Trophoblast cell (in vitro differentiated cells and primary cell): Measurements from ENCODE around the gene CACNB2.

ENCODE experiments used
- DNase-seq, 2 donors: peaks; one replicate each; pipeline ENCODE4 v3.0.0-alpha.2; 2016
- H2AFZ ChIP-seq: 2 replicates; pipeline ENCODE4 v1.6.1; 2013; ENCODE audit warnings: low read length, moderate library complexity, mild to moderate bottlenecking; ENCODE audit not compliant: insufficient read depth, poor library complexity
- H2AK5ac ChIP-seq: 2 replicates; pipeline ENCODE4 v1.6.1; 2013; ENCODE audit warnings: mild to moderate bottlenecking, low read length
- H2BK120ac ChIP-seq: 2 replicates; pipeline ENCODE4 v1.6.1; 2013; ENCODE audit warnings: low read length, mild to moderate bottlenecking, moderate library complexity; ENCODE audit not compliant: insufficient read depth, poor library complexity
- H2BK12ac ChIP-seq: 2 replicates; pipeline ENCODE4 v1.6.1; 2013; ENCODE audit warnings: mild to moderate bottlenecking, low read length, moderate library complexity
- H2BK5ac ChIP-seq: 2 replicates; pipeline ENCODE4 v1.6.1; 2013; ENCODE audit warnings: low read length, low read depth, moderate library complexity, mild to moderate bottlenecking; ENCODE audit not compliant: poor library complexity
- H3K14ac ChIP-seq: 2 replicates; pipeline ENCODE4 v1.6.1; 2013; ENCODE audit warnings: mild to moderate bottlenecking, low read length
- H3K18ac ChIP-seq: 2 replicates; pipeline ENCODE4 v1.6.1; 2013; ENCODE audit warnings: mild to moderate bottlenecking, low read length
- H3K23ac ChIP-seq: 2 replicates; pipeline ENCODE4 v1.6.1; 2013; ENCODE audit warnings: low read length
- H3K27ac ChIP-seq: 2 replicates; pipeline ENCODE4 v1.5.1; 2013; ENCODE audit warnings: low read depth, mild to moderate bottlenecking, inconsistent platforms, low read length, moderate library complexity
- H3K27me3 ChIP-seq: 2 replicates; pipeline ENCODE4 v1.6.1; 2013; ENCODE audit warnings: inconsistent platforms, mild to moderate bottlenecking, low read length, moderate library complexity; ENCODE audit not compliant: insufficient read depth
- H3K36me3 ChIP-seq, 2 experiments: 1 replicate in 1 of 2; 2 replicates in 1 of 2; pipeline ENCODE4 v1.6.1; 2013; ENCODE audit warnings: low read length in 2 of 2, mild to moderate bottlenecking in 2 of 2, moderate library complexity in 1 of 2; ENCODE audit not compliant: insufficient read depth in 2 of 2, control insufficient read depth in 1 of 2
- H3K4ac ChIP-seq: 2 replicates; pipeline ENCODE4 v1.6.1; 2013; ENCODE audit warnings: low read depth, mild to moderate bottlenecking, low read length, moderate library complexity
- H3K4me1 ChIP-seq, 2 experiments: 1 replicate in 1 of 2; 2 replicates in 1 of 2; pipeline ENCODE4 v1.6.1; 2013; ENCODE audit warnings: low read length in 2 of 2, mild to moderate bottlenecking in 2 of 2, moderate library complexity in 1 of 2; ENCODE audit not compliant: insufficient read depth in 2 of 2, control insufficient read depth in 1 of 2
- H3K4me2 ChIP-seq: 2 replicates; pipeline ENCODE4 v1.6.1; 2013; ENCODE audit warnings: inconsistent platforms, mild to moderate bottlenecking, low read length, moderate library complexity
- H3K4me3 ChIP-seq: 2 replicates; pipeline ENCODE4 v1.5.1; 2013; ENCODE audit warnings: mild to moderate bottlenecking, low read depth, low read length, inconsistent platforms
- H3K79me1 ChIP-seq: one replicate; pipeline ENCODE4 v1.6.1; 2013; ENCODE audit warnings: low read length
- H3K79me2 ChIP-seq: 2 replicates; pipeline ENCODE4 v1.6.1; 2013; ENCODE audit warnings: low read length, mild to moderate bottlenecking; ENCODE audit not compliant: control insufficient read depth, insufficient read depth, poor library complexity
- H3K9ac ChIP-seq: 2 replicates; pipeline ENCODE4 v1.6.1; 2013; ENCODE audit warnings: mild to moderate bottlenecking, low read length
- H3K9me3 ChIP-seq: 2 replicates; pipeline ENCODE4 v1.6.1; 2013; ENCODE audit warnings: low read depth, mild to moderate bottlenecking, control low read depth, inconsistent platforms, low read length; ENCODE audit not compliant: insufficient read depth
- H4K12ac ChIP-seq: 2 replicates; pipeline ENCODE4 v1.6.1; 2013; ENCODE audit warnings: low read depth, mild to moderate bottlenecking, low read length, moderate library complexity
- H4K8ac ChIP-seq: 2 replicates; pipeline ENCODE4 v1.6.1; 2013; ENCODE audit warnings: low read depth, mild to moderate bottlenecking, low read length, moderate library complexity
- H4K91ac ChIP-seq: one replicate; pipeline ENCODE4 v1.6.1; 2013; ENCODE audit warnings: low read depth, mild to moderate bottlenecking, low read length, moderate library complexity
- WGBS: extraction: QIAGEN DNeasy Blood & Tissue Kit; methylation state at CpG from one replicate; pipeline ENCODE4 v1.1.7; 2013; ENCODE audit warnings: missing lambda C conversion rate; ENCODE audit not compliant: insufficient read length, insufficient coverage; ENCODE audit errors: extremely low coverage; 5-methylcytosine and 5-hydroxymethylcytosine counted together

CACNB2 gene

GRCh38 chr10:18195060-18195799, 55.0 kb downstream of the CACNB2 start:
- H3K36me3 ChIP-seq = no peaks in the 10 kb centered on the region
- no peak overlapping the region for H3K14ac ChIP-seq
- no peak overlapping the region for H4K12ac ChIP-seq
- no peaks in the 10 kb centered on the region for H3K79me1 ChIP-seq
- no peak overlapping the region for H3K18ac ChIP-seq
- no peak overlapping the region for H3K4me2 ChIP-seq
- H3K4me3 ChIP-seq = no peak overlapping the region
- no peak overlapping the region for H4K91ac ChIP-seq
- H3K4ac ChIP-seq = no peak overlapping the region
- no peak overlapping the region for H3K27ac ChIP-seq
- no peak overlapping the region for H2BK12ac ChIP-seq
- H2AK5ac ChIP-seq = no peak overlapping the region
- H3K27me3 ChIP-seq = no peaks in the 10 kb centered on the region
- no peaks in the 10 kb centered on the region for H3K79me2 ChIP-seq
- no peak overlapping the region for H3K9ac ChIP-seq
- no peaks in the 10 kb centered on the region for H3K9me3 ChIP-seq
- no peak for DNase-seq
- H3K23ac ChIP-seq = no peak overlapping the region
- no peak overlapping the region for H2AFZ ChIP-seq
- peaks cover 0 to 3% of the 10 kb centered on the region in 2 experiments for H3K4me1 ChIP-seq
- H4K8ac ChIP-seq = no peak overlapping the region
- no peak overlapping the region for H2BK120ac ChIP-seq
- no peak overlapping the region for H2BK5ac ChIP-seq
- WGBS = no CpG with 5 or more reads among the region's 10 CpGs

- Histone ChIP-seq H3K9me3 (no peaks in the 10 kb centered on the region), H4K91ac (no peak overlapping the region), H3K23ac (no peak overlapping the region), H3K9ac (no peak overlapping the region), H3K27ac (no peak overlapping the region), H2BK5ac (no peak overlapping the region), H4K8ac (no peak overlapping the region), H3K27me3 (no peaks in the 10 kb centered on the region), H3K4me2 (no peak overlapping the region), H3K4ac (no peak overlapping the region), H3K18ac (no peak overlapping the region), H3K4me3 (no peak overlapping the region), H2AFZ (no peak overlapping the region), H4K12ac (no peak overlapping the region), H2AK5ac (no peak overlapping the region), H3K14ac (no peak overlapping the region), H2BK12ac (no peak overlapping the region), H2BK120ac (no peak overlapping the region), H3K79me2 (no peaks in the 10 kb centered on the region), H3K79me1 (no peaks in the 10 kb centered on the region), H3K36me3 (no peaks in the 10 kb centered on the region), H3K4me1 (peaks cover 0 to 3% of the 10 kb centered on the region in 2 experiments)
- DNase-seq = no peak
- WGBS = no CpG with 5 or more reads among the region's 2 CpGs
These were observed 56.8 kb downstream of the CACNB2 start for GRCh38 chr10:18196806-18197550.

- H2BK120ac ChIP-seq = no peak overlapping the region
- H3K4me1 ChIP-seq = peaks cover 0 to 3% of the 10 kb centered on the region in 2 experiments
- H3K4me3 ChIP-seq = no peak overlapping the region
- no peaks in the 10 kb centered on the region for H3K36me3 ChIP-seq
- H3K4ac ChIP-seq = no peak overlapping the region
- DNase-seq = no peak
- H2AK5ac ChIP-seq = no peak overlapping the region
- H3K79me2 ChIP-seq = no peaks in the 10 kb centered on the region
- H3K14ac ChIP-seq = no peak overlapping the region
- no peak overlapping the region for H2BK12ac ChIP-seq
- no peak overlapping the region for H3K4me2 ChIP-seq
- no peaks in the 10 kb centered on the region for H3K9me3 ChIP-seq
- H3K9ac ChIP-seq = no peak overlapping the region
- WGBS = no CpG with 5 or more reads among the region's 2 CpGs
- no peak overlapping the region for H3K23ac ChIP-seq
- H3K79me1 ChIP-seq = no peaks in the 10 kb centered on the region
- H4K12ac ChIP-seq = no peak overlapping the region
- no peak overlapping the region for H2AFZ ChIP-seq
- H4K8ac ChIP-seq = no peak overlapping the region
- H2BK5ac ChIP-seq = no peak overlapping the region
- H3K18ac ChIP-seq = no peak overlapping the region
- H3K27ac ChIP-seq = no peak overlapping the region
- H3K27me3 ChIP-seq = no peaks in the 10 kb centered on the region
- no peak overlapping the region for H4K91ac ChIP-seq
These were observed 57.5 kb downstream of the CACNB2 start for GRCh38 chr10:18197706-18198105.

GRCh38 chr10:18201877-18202276, 61.7 kb downstream of the CACNB2 start:
- no peak overlapping the region for H2AK5ac ChIP-seq
- no peaks in the 10 kb centered on the region for H3K79me2 ChIP-seq
- H3K23ac ChIP-seq = no peak overlapping the region
- no peaks in the 10 kb centered on the region for H3K9me3 ChIP-seq
- no peak overlapping the region for H2BK120ac ChIP-seq
- no peak overlapping the region for H3K14ac ChIP-seq
- H2AFZ ChIP-seq = no peak overlapping the region
- no peak overlapping the region for H4K8ac ChIP-seq
- H3K27me3 ChIP-seq = no peaks in the 10 kb centered on the region
- H3K4ac ChIP-seq = no peak overlapping the region
- H2BK5ac ChIP-seq = no peak overlapping the region
- DNase-seq = no peak
- H3K4me2 ChIP-seq = no peak overlapping the region
- H3K4me3 ChIP-seq = no peak overlapping the region
- H4K91ac ChIP-seq = no peak overlapping the region
- no peaks in the 10 kb centered on the region for H3K36me3 ChIP-seq
- H2BK12ac ChIP-seq = no peak overlapping the region
- no peak overlapping the region for H3K18ac ChIP-seq
- no peak overlapping the region for H4K12ac ChIP-seq
- no peaks in the 10 kb centered on the region for H3K79me1 ChIP-seq
- H3K4me1 ChIP-seq = peaks cover 0 to 2% of the 10 kb centered on the region in 2 experiments
- no peak overlapping the region for H3K9ac ChIP-seq
- H3K27ac ChIP-seq = no peak overlapping the region
